Measurements from ENCODE around the gene FAM234A. TPM values are rescaled to one million over a fixed set of nuclear protein-coding genes. Genes with fewer than 3 reads are reported as not detected.

The FAM234A gene
- total RNA-seq, 6 experiments from 2014 or later, result 83.6 to 113 (median 87.7) TPM

- DNase-seq, result no peak
- Mint-ChIP-seq H3K9me3 (no peaks in the 10 kb centered on the region; the same call in 1 of the 2 replicates), H3K4me3 (no peak overlapping the region), H3K36me3 (ENCODE audit: low read depth) (peaks cover 3% of the 10 kb centered on the region; the same call in 1 of the 2 replicates), H3K27ac (no peak overlapping the region), H3K27me3 (ENCODE audit: insufficient read depth) (peaks cover 2% of the 10 kb centered on the region; the same call in 1 of the 2 replicates), H3K4me1 (ENCODE audit: low read depth) (peaks cover 15% of the 10 kb centered on the region)
- no peak for TF ChIP-seq CTCF (IDR thresholded peaks at IDR 0.05)
Measured at GRCh38 chr16:239948-240277, 5.3 kb downstream of the FAM234A start.

- Mint-ChIP-seq H3K4me1 (ENCODE audit: low read depth) (peaks cover 12% of the 10 kb centered on the region), H3K9me3 (no peaks in the 10 kb centered on the region; the same call in 1 of the 2 replicates), H3K27me3 (ENCODE audit: insufficient read depth) (no peaks in the 10 kb centered on the region), H3K27ac (no peak overlapping the region), H3K36me3 (ENCODE audit: low read depth) (peaks cover 1% of the 10 kb centered on the region; the same call in 1 of the 2 replicates), H3K4me3 (no peak overlapping the region)
- TF ChIP-seq CTCF (IDR thresholded peaks at IDR 0.05), result no peak
- no peak for DNase-seq
Measured at GRCh38 chr16:240559-240958, 5.9 kb downstream of the FAM234A start.

- H3K9me3 Mint-ChIP-seq, result no peaks in the 10 kb centered on the region
- H3K36me3 Mint-ChIP-seq (ENCODE audit: low read depth), result no peaks in the 10 kb centered on the region
- TF ChIP-seq CTCF (IDR thresholded peaks at IDR 0.05), result no peak
- H3K4me1 Mint-ChIP-seq (ENCODE audit: low read depth), result peaks cover 9% of the 10 kb centered on the region
- H3K27ac Mint-ChIP-seq, result no peak overlapping the region
- no peak overlapping the region for H3K4me3 Mint-ChIP-seq
- no peaks in the 10 kb centered on the region for H3K27me3 Mint-ChIP-seq (ENCODE audit: insufficient read depth)
- no peak for DNase-seq
Measured at GRCh38 chr16:242281-242680, 7.7 kb downstream of the FAM234A start.

DNA sequence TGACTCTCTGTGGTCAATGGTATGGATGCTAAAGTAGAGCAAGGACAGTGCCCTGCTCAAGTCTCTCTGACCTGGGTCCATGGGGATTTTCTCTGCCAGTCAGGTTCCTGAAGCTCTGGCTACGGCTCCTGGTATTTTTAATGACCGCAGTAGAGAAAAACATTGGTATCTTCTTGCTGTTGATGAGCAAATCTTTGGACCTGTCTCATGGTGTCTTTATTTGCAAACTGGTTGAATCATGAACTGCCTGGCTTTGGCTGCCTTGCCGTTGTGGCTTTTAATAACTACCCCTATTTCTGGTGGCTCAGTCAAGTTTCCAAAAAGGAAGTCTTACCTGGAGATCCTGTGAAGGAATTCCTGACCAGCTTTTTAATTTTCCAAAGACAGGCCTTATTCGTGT, 8.7 kb downstream of the FAM234A start:
- TF ChIP-seq CTCF (IDR thresholded peaks at IDR 0.05), result no peak
- Mint-ChIP-seq H3K36me3 (ENCODE audit: low read depth) (no peaks in the 10 kb centered on the region), H3K27me3 (ENCODE audit: insufficient read depth) (no peaks in the 10 kb centered on the region), H3K4me3 (no peak overlapping the region), H3K4me1 (ENCODE audit: low read depth) (peaks cover 9% of the 10 kb centered on the region), H3K9me3 (no peaks in the 10 kb centered on the region), H3K27ac (no peak overlapping the region)
- DNase-seq, result no peak

DNA sequence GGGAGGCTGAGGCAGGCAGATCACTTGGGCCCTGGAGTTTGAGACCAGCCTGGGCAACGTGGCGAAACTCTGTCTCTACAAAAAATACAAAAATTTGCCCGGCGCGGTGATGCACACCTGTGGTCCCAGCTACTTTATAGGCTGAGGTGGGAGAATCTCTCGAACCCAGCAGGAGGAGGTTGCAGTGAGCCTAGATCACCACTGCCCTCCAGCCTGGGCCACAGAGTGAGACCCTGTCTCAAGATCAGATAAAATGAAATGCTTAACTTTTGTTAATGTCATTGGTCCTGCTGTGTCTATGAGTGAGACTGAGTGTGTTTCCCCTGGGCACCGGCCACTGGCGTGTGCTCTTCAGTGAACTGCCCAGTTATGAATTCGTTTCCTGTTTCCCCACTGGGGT, 10.5 kb downstream of the FAM234A start:
- Mint-ChIP-seq H3K27ac (no peak overlapping the region), H3K9me3 (no peaks in the 10 kb centered on the region), H3K27me3 (ENCODE audit: insufficient read depth) (no peaks in the 10 kb centered on the region), H3K4me1 (ENCODE audit: low read depth) (peaks cover 3% of the 10 kb centered on the region), H3K4me3 (no peak overlapping the region), H3K36me3 (ENCODE audit: low read depth) (0 out of 2 replicates have a peak, but pooled peaks cover under 1% of the 10 kb centered on the region)
- TF ChIP-seq CTCF (IDR thresholded peaks at IDR 0.05), result no peak
- no peak for DNase-seq

DNA sequence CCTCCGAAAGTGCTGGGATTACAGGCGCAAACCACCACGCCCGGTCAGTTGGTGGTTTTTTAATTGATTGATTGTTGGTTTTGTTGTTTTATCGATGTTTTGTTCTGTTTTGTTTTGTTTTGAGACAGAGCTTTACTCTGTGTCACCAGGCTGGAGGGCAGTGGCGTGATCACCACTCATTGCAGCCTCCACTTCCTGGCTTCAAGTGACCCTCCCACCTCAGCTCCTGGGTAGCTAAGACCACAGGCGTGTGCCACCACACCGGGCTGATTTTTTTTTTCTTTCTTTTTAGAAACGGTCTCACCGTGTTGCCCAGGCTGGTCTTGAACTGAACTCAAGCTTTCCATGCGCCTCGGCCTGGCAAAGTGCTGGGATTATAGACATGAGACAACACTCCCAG, 12.4 kb downstream of the FAM234A start:
- TF ChIP-seq CTCF (IDR thresholded peaks at IDR 0.05), result no peak
- Mint-ChIP-seq H3K36me3 (ENCODE audit: low read depth) (0 out of 2 replicates have a peak, but pooled peaks cover 6% of the 10 kb centered on the region), H3K9me3 (no peaks in the 10 kb centered on the region), H3K4me3 (no peak overlapping the region), H3K27ac (no peak overlapping the region), H3K27me3 (ENCODE audit: insufficient read depth) (peaks cover 3% of the 10 kb centered on the region), H3K4me1 (ENCODE audit: low read depth) (0 out of 2 replicates have a peak, but pooled peaks cover 6% of the 10 kb centered on the region)
- DNase-seq, result no peak
